Measurements from ENCODE around the gene CTNNBL1. TPM values are rescaled to one million over a fixed set of nuclear protein-coding genes. Genes with fewer than 3 reads are reported as not detected.

CTNNBL1 gene
- total RNA-seq, 1 experiment from 2014 or later, result 55.4 TPM

GRCh38 chr20:37914672-37915433, 221.0 kb downstream of the CTNNBL1 start:
- intact Hi-C loops (cut with micrococcal nuclease), result no loop called here
- ChIA-PET RAD21 (ENCODE audit: low non-redundant PET in 1 of 2, low total read pairs in 2 of 2, uncharacterized antibody in 2 of 2, unreplicated experiment in 2 of 2) (no interaction called here), POLR2A (no interaction called here), CTCF (no interaction called here)
- H3K4me3 ChIP-seq (replicated peaks in 1 of 2; ENCODE audit: low read depth in 1 of 2, low read length in 2 of 2), result no peak overlapping the region
- no TSS peak for BruUV-seq (replicated peaks)
- no peak for ATAC-seq
- no peak overlapping the region for H2AFZ ChIP-seq (ENCODE audit: low read depth, low read length, poor library complexity, severe bottlenecking)
- no peak overlapping the region for H3K9ac ChIP-seq (ENCODE audit: low read length)
- no peaks in the 10 kb centered on the region for H3K79me2 ChIP-seq (ENCODE audit: insufficient read depth, low read length)
- no peaks in the 10 kb centered on the region for H3K4me1 ChIP-seq (ENCODE audit: control insufficient read depth in 1 of 2, insufficient read depth in 2 of 2, low read length in 2 of 2)
- peaks cover 9% of the 10 kb centered on the region; the same call in 1 of the 2 replicates for H3K27me3 ChIP-seq (ENCODE audit: insufficient read depth, low read length)
- no peaks in the 10 kb centered on the region for H3K9me3 ChIP-seq (ENCODE audit: control insufficient read depth in 1 of 2, insufficient read depth in 1 of 2, low read depth in 1 of 2, low read length in 2 of 2)
- no peaks in the 10 kb centered on the region for H3K9me2 ChIP-seq (ENCODE audit: insufficient read depth)
- H4K20me1 ChIP-seq (ENCODE audit: insufficient read depth), result no peaks in the 10 kb centered on the region
- H3K27ac ChIP-seq (ENCODE audit: low read depth, low read length), result no peak overlapping the region
- no peak for DNase-seq (ENCODE audit: low read depth, low spot score)
- H3K4me2 ChIP-seq (ENCODE audit: low read length), result no peak overlapping the region
- H3K36me3 ChIP-seq (ENCODE audit: control insufficient read depth in 1 of 2, insufficient read depth in 2 of 2, low read length in 2 of 2), result no peaks in the 10 kb centered on the region
- TF ChIP-seq ELF1 (IDR thresholded peaks at IDR 0.05; ENCODE audit: borderline replicate concordance, low read depth), result no peak
- TF ChIP-seq SP1 (IDR thresholded peaks at IDR 0.05; ENCODE audit: low read depth), result no peak
- TF ChIP-seq REST (IDR thresholded peaks at IDR 0.05; ENCODE audit: low read depth), result no peak
- TF ChIP-seq CTCF (IDR thresholded peaks at IDR 0.05 in 2 of 3, conservative IDR thresholded peaks at IDR 0.05 in 1 of 3; ENCODE audit: borderline replicate concordance in 1 of 3, insufficient read depth in 1 of 3, low read depth in 2 of 3, low read length in 2 of 3), result no peak
- no peak for TF ChIP-seq POLR2A (IDR thresholded peaks at IDR 0.05; ENCODE audit: borderline replicate concordance, extremely low read depth, insufficient read depth, insufficient read length)

Data from HCT116 (cell line).